GM21381 (cell line): ENCODE data around the gene C4orf50.
"Not testable (repeated sequence)": the region's sequence is repeated elsewhere in the genome, so short reads cannot be mapped to it uniquely, and the experiment has no call there.

ENCODE experiments used
- ATAC-seq: cut with Tn5 transposase; IDR thresholded peaks from one replicate; pipeline ENCODE4 v1.9.1; 2021; ENCODE audit warnings: mild to moderate bottlenecking, moderate library complexity; ENCODE audit not compliant: unreplicated experiment

Gene C4orf50

GRCh38 chr4:5954056-5954760 is 64.0 kb downstream of the C4orf50 start:
- ATAC-seq, result no peak

GRCh38 chr4:5952975-5953951 is 65.0 kb downstream of the C4orf50 start:
- ATAC-seq, result no peak

GRCh38 chr4:5952286-5952974 is 65.8 kb downstream of the C4orf50 start:
- no peak for ATAC-seq

GRCh38 chr4:5946653-5947052 is 71.6 kb downstream of the C4orf50 start:
- ATAC-seq, result not testable (repeated sequence)

- no peak for ATAC-seq
Observed at GRCh38 chr4:5945936-5946335, 72.3 kb downstream of the C4orf50 start.

GRCh38 chr4:5945171-5945570 is 73.1 kb downstream of the C4orf50 start:
- no peak for ATAC-seq

- no peak for ATAC-seq
Observed at GRCh38 chr4:5943561-5943960, 74.7 kb downstream of the C4orf50 start.

- ATAC-seq, result no peak
Observed at GRCh38 chr4:5942947-5943346, 75.3 kb downstream of the C4orf50 start.

- no peak for ATAC-seq
Observed at GRCh38 chr4:5941601-5942000, 76.6 kb downstream of the C4orf50 start.

GRCh38 chr4:5940470-5941203 is 77.6 kb downstream of the C4orf50 start:
- no peak for ATAC-seq

- no peak for ATAC-seq
Observed at GRCh38 chr4:5933996-5934831, 84.0 kb downstream of the C4orf50 start.

- no peak for ATAC-seq
Observed at GRCh38 chr4:5933116-5933515, 85.1 kb downstream of the C4orf50 start.

- ATAC-seq, result no peak
Observed at GRCh38 chr4:5932035-5932568, 86.1 kb downstream of the C4orf50 start.

GRCh38 chr4:5931526-5931925 is 86.7 kb downstream of the C4orf50 start:
- no peak for ATAC-seq

GRCh38 chr4:5930876-5931275 is 87.4 kb downstream of the C4orf50 start:
- no peak for ATAC-seq

- ATAC-seq, result no peak
Observed at GRCh38 chr4:5930456-5930855, 87.8 kb downstream of the C4orf50 start.

GRCh38 chr4:5928844-5929420 is 89.3 kb downstream of the C4orf50 start:
- no peak for ATAC-seq

- ATAC-seq, result no peak
Observed at GRCh38 chr4:5928274-5928673, 90.0 kb downstream of the C4orf50 start.

GRCh38 chr4:5927747-5928146 is 90.5 kb downstream of the C4orf50 start:
- no peak for ATAC-seq
